Measurements from ENCODE around the gene GDPD2.

GDPD2 gene

DNA sequence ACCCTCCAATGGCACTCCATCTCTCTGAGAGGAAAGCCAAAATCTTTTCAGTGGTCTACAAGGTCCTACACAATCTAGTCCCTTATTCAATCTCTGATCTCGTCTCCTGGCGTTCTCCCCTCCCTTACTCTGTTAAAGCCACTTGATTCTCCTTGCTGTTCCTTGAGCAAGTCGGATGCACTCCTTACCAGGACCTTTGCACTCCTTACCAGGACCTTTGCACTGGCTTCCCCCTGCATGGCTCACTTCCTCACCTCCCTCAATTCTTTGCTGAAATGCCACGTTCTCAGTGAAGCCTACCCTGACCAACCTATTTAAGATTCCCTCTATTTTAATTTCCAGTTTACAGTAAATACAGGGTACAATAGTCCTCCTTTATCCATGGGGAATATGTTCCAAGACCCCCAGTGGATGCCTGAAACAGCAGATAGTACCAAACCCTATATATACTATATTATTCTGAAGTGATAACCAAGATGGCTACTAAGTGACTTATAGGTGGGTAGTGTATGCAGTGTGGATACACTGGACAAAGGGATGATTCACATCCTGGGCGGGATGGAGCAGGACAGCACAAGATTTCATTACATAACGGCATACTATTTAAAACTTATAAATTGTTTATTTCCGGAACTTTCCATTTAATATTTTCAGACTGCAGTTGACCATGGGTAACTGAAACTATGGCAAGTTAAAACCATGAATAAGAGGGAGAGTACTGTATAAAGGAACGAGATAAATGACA, 15.0 kb downstream of the GDPD2 start:
- DNase-seq (ENCODE audit: low spot score) = no peak

GRCh38 chrX:70439016-70439415, 15.9 kb downstream of the GDPD2 start:
- no peak for DNase-seq (ENCODE audit: low spot score)

DNA sequence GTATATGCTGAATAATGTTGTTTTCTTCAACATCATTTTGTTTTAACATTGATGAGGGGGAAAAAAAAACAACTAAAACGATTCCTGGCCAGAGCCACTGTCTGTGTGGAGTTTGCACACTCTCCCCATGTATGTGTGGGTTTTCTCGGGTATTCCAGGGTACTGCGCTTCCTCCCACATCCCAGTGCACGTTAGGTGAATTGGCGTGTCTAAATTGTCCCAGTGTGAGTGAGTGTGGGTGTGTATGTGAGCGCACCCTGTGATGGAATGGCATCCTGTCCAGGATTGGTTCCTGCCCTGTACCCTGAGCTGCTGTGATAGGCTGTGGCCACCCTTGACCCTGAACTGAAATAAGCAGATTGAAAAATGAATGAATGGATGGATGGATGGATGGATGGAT, 19.1 kb downstream of the GDPD2 start:
- DNase-seq (ENCODE audit: low spot score) = no peak

- peak; percentile 71 for DNase-seq (ENCODE audit: low spot score)
Measured at GRCh38 chrX:70444326-70444945, 21.3 kb downstream of the GDPD2 start, which contains the start of gene DLG3. DLG3 (plus strand) TSS chrX:70444835; CDS start chrX:70445202, 367 bp downstream.

GRCh38 chrX:70444946-70445656, 22.0 kb downstream of the GDPD2 start:
- DNase-seq (ENCODE audit: low spot score) = no peak

DNA sequence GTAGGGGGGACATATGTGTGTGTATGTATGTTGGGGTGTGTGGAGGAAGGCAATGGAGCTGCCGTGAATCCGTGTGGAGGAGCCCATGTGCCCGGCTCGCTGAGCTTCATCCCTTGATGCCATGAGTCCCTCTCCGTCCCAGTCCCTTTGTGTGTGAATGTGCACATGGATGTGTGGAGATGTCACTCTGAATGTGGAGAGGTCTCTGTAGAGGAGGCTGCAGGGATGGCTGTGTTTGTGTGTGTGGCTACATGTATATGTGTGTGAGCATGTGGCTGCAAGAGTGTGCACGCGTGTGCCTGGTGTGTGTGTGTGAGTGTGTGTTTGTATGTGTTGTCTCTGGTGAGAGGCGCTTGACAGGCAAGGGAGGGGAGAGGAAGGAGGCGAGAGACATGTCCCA, 22.8 kb downstream of the GDPD2 start:
- DNase-seq (ENCODE audit: low spot score) = no peak

- DNase-seq (ENCODE audit: low spot score) = no peak
Measured at GRCh38 chrX:70446380-70447350, 23.6 kb downstream of the GDPD2 start.

DNA sequence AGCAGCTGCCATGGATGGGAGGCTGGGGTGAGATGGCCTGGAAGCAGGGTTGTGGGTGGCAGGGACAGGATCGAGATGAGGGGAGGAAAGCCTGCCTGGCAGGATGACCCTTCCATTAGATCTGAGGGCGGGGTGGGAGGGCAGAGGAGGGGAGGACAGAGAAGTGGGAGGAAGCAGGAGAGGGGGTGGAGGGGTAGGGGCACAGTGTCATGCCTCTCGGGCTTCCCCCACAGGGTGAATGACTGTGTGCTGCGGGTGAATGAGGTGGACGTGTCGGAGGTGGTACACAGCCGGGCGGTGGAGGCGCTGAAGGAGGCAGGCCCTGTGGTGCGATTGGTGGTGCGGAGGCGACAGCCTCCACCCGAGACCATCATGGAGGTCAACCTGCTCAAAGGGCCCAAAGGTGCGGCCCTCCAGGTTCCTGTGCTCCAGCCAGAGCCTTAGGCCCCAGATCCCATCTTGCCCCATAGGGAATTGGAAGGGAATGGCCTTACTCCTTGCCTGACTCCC, 26.4 kb downstream of the GDPD2 start:
- no peak for DNase-seq (ENCODE audit: low spot score)

- DNase-seq (ENCODE audit: low spot score) = peak; percentile 65
Measured at GRCh38 chrX:70452143-70452733, 29.1 kb downstream of the GDPD2 start.

GRCh38 chrX:70453024-70453618, 30.0 kb downstream of the GDPD2 start:
- DNase-seq (ENCODE audit: low spot score) = no peak

GRCh38 chrX:70454441-70455365, 31.6 kb downstream of the GDPD2 start:
- no peak for DNase-seq (ENCODE audit: low spot score)

DNA sequence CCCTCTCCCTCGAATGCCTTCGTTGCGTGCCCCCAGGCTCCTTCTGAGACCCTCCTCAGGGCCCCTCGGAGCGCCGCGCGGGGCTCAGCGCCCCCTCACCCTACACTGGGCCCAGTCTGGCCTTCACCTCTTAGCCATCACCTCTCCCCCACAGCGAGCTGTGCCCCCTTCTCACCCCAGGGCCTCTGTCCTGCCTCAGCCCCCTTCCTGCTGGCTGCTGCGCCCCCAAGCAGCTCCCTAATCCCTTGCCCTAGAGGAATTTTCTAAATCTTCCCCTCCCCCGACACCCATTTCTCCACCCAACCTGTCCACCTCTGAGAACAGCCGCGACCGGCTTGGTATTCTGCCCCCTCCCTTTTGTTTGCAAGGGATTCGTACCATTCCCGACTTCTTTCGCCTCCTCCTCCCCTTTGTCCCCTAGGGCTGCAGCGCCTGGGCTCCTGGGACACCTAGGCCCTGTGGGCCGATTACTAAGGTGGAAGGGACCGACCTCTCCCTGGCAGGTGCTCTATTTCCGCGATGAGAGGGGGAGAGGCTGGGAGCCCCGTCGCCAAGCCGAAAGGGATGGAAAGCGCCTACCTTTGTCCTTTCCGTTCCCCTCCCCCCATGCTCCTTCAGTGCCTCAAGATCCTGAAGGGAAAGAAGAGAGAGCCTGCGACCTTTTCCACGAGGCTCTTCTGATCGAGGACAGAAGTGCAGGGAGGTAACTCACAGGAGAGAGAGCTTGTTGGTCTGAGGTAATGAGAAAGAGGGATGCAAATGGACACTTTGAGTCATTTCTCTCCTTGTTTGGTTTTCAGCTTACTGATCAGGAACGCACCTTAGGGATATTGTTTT, 32.5 kb downstream of the GDPD2 start:
- DNase-seq (ENCODE audit: low spot score) = no peak

DNA sequence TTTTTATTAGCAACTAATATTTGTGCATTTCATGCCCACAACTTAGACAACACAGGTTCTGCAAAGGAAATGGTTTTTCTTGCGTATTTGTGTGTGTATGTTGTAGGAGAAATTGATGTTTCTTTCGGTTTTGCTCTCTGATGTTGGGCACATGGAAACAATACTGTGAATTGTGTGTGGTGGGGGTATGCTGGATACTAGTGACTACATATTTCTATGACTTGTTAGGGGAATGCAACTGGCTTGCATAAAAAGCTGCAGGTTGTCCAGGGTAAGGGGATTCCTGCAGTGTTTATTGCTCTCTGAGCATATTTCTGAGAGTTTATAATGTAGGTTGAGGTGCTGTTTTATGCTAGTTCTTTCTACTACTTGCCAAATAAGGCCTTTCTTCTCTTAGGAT, 33.1 kb downstream of the GDPD2 start:
- no peak for DNase-seq (ENCODE audit: low spot score)

GRCh38 chrX:70461026-70461425, 37.9 kb downstream of the GDPD2 start:
- no peak for DNase-seq (ENCODE audit: low spot score)

- DNase-seq (ENCODE audit: low spot score) = no peak
Measured at GRCh38 chrX:70464051-70464450, 40.9 kb downstream of the GDPD2 start.

DNA sequence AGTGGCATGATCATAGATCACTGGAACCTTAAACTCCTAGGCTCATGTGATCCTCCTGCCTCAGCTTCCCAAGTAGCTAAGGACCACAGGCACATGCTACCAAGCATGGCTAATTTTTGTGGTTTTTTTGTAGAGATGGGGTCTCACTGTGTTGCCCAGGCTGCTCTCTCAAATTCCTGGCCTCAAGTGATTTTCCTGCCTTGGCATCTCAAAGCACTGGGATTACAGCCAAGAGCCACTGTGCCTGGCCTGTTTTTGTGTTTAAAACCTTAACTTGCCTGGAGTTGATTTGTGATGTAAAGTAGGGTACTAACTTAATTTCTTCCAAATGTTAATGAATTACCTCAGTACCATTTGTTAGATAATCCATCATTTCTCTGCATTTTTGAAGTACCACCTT, 43.9 kb downstream of the GDPD2 start:
- no peak for DNase-seq (ENCODE audit: low spot score)

DNA sequence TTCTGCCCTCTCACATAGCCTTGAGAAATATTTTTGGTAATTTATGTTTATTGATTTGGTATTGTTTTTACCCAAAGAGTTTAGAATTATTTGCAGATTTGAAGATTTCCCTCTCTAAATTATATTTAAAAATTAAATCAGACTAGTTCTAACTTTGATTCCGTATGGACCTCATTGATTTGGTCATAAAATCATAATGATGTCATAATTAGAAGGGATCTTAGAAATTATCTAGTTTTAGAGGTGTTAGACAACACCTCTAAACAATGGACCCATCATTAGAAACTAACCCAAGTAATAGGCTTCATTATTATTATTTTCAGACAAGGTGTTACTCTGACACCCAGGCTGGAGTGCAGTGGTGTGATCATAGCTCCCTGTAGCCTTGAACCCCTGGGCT, 45.6 kb downstream of the GDPD2 start:
- DNase-seq (ENCODE audit: low spot score) = no peak

- DNase-seq (ENCODE audit: low spot score) = no peak
Measured at GRCh38 chrX:70470850-70471289, 47.8 kb downstream of the GDPD2 start.

Measured in AG08395 (cell line).